Heart left ventricle (tissue), 16 donors: ENCODE data around the gene RPS15. TPM values are rescaled to one million over a fixed set of nuclear protein-coding genes. Genes with fewer than 3 reads are reported as not detected.

Experiments used
- ATAC-seq, 4 donors: fragments of 200-7000 bp; cut with Tn5 transposase; one replicate each; pipeline ENCODE4 v1.9.1; 2020 to 2022; ENCODE audit warnings: moderate library complexity in 4 of 4, mild to moderate bottlenecking in 3 of 4, moderate number of reproducible peaks in 1 of 4
- DNase-seq, 5 donors: peaks; one replicate each; pipeline ENCODE4 v3.0.0-alpha.2; 2020
- H3K27ac ChIP-seq, 12 donors: fragments of 200-600 bp; sonication (generic) in 4 of 12; one replicate each; pipeline versions ENCODE4 v1.5.0 to v1.8.0; 2016 to 2022; ENCODE audit warnings: mild to moderate bottlenecking in 2 of 12
- H3K27me3 ChIP-seq, 9 donors: fragments of 200-600 bp; sonication (generic) in 2 of 9; one replicate each; pipeline versions ENCODE4 v1.5.1 to v1.8.0; 2016 to 2022; ENCODE audit warnings: mild to moderate bottlenecking in 3 of 9
- H3K36me3 ChIP-seq, 9 donors: fragments of 200-600 bp; sonication (generic) in 2 of 9; one replicate each; pipeline versions ENCODE4 v1.5.0 to v1.8.0; 2018 to 2022; ENCODE audit warnings: mild to moderate bottlenecking in 2 of 9
- H3K4me1 ChIP-seq, 12 donors: fragments of 200-600 bp; sonication (generic) in 4 of 12; one replicate each; pipeline versions ENCODE4 v1.5.0 to v1.8.0; 2016 to 2022; ENCODE audit warnings: mild to moderate bottlenecking in 3 of 12
- H3K4me3 ChIP-seq, 12 donors: fragments of 200-600 bp; sonication (generic) in 4 of 12; one replicate each; pipeline versions ENCODE4 v1.5.0 to v1.8.0; 2017 to 2022; ENCODE audit warnings: mild to moderate bottlenecking in 9 of 12, moderate library complexity in 4 of 12
- H3K9me3 ChIP-seq, 12 donors: fragments of 200-600 bp; sonication (generic) in 4 of 12; one replicate each; pipeline versions ENCODE4 v1.5.0 to v1.8.0; 2016 to 2022; ENCODE audit warnings: mild to moderate bottlenecking in 1 of 12
- POLR2A ChIP-seq, 2 donors: fragments of 450-650 bp; IDR thresholded peaks; one replicate each; pipeline ENCODE4 v1.6.1; 2017; ENCODE audit warnings: antibody characterized with exemption in 2 of 2, mild to moderate bottlenecking in 2 of 2, moderate library complexity in 2 of 2
- WGBS, 4 donors: extraction: QIAGEN DNeasy Blood & Tissue Kit in 2 of 4; methylation state at CpG; one replicate each; pipeline versions ENCODE4 v1.1.5 to v1.1.7; 2013 to 2018; 5-methylcytosine and 5-hydroxymethylcytosine counted together
- intact Hi-C, 10 donors: fragments of 100-400 bp; cut with DNase I; formaldehyde crosslinking; loops; one replicate each; pipeline versions ENCODE4 v1.11.1 to v1.14.2; 2022
- polyA plus RNA-seq, 2 donors: library from polyadenylated mRNA; stranded (reverse); fragments of 200-250 nt; gene quantifications; one replicate each; pipeline ENCODE4 v1.2.3, GENCODE V29; 2013
- total RNA-seq, 9 donors: library from RNA; depleted of rRNA in 2 of 9; stranded (reverse); fragments of >200 nt in 2 of 9; fragmentation: NEBNext Ultra II Directional in 3 of 9; extraction: Animal tissue kit (Norgen Biotek cat#: 25700) in 3 of 9; gene quantifications; one replicate each; pipeline versions ENCODE4 v1.1.0 to v1.2.4, GENCODE V29; 2016 to 2023
- TF ChIP-seq, protein P1 (sequence below), 12 donors: fragments of 200-600 bp; sonication (generic) in 4 of 12; IDR thresholded peaks; one replicate each; pipeline versions ENCODE4 v1.5.0 to v1.8.0; 2018 to 2022; ENCODE audit warnings: antibody characterized with exemption in 12 of 12, mild to moderate bottlenecking in 5 of 12
- donor health status: ischemic (EF 13 %, LVEDD 7.1; RV severe dilation, severe dysfunction).
- donor health status: healthy with polysubstance abuse.
- donor health status: DM: no; HTN: yes; CAD: no.
- donor health status: DM: no; HTN: no; CAD: no.
- donor health status: ischemic (EF 25% LVEDD 6.9; RV normal size, moderate dysfunction).
- donor health status: ischemic (EF 25% LVEDD 5.7; RV mildly dilated, moderate dysfunction).
- donor health status: healthy.
- donor health status: DM: yes; HTN: yes; CAD: no.
- donor health status: ischemic (EF 35%, LVEDD 5.7; RV mildly dilated, moderate dysfunction).
- donor health status: nonischemic (EF 11% LVEDD 7.7; RV severe dilation, severe dysfunction).
- donor health status: DM: yes; HTN: yes; CAD: no.
- donor health status: PGD.
- donor health status: ischemic (EF 29% LVEDD 5.4; RV normal size, mild dysfunction).
- donor health status: nonischemic (EF 23%, LVEDD 6.1; RV moderate dilation, normal function).

RPS15 gene
- total and polyA plus RNA-seq, 11 donors, result 468 to 2,683 (median 679) TPM

DNA sequence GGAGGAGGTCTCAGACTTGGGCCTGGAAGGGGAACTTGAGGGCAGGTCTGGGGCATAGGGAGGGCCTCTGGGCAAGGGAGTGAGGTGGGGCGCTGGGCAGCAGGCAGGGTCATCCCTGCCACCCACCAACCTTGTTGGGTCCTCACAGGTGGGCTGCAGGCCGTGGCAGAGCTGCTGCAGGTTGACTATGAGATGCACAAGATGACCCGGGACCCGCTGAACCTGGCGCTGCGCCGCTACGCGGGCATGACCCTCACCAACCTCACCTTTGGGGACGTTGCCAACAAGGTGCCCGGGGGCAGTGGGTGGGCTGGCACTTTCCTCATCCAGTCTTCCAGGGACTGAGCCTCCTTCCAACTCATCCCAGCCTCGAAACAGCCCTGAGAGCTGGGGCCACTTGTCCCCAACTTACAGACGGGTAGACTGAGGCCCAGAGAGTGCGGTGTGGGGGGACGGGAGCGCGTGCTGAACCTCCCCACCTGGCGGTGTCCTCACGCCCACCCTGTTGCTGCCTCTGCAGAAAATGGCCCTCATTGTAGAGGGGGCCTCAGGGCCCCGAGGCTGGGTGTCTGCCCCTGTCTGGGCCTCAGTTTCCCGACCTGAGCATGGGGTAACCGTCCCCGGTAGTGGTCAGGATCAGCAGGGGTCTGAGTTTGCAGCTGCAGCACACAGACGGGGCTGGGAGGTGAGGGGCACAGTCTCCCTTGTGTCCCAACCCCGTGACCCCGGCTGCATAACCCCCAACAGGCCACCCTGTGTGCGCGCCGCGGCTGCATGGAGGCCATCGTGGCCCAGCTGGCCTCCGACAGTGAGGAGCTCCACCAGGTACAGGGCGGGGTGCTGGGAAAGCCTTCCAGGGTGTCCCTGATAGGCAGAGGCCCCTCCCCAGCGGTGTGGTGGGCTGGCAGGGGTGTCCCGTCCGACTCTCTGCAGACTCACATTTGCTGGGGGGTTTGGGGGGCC, 22.1 kb downstream of the RPS15 start:
- intact Hi-C loops, result no loop called here
- TF ChIP-seq, protein P1, sequence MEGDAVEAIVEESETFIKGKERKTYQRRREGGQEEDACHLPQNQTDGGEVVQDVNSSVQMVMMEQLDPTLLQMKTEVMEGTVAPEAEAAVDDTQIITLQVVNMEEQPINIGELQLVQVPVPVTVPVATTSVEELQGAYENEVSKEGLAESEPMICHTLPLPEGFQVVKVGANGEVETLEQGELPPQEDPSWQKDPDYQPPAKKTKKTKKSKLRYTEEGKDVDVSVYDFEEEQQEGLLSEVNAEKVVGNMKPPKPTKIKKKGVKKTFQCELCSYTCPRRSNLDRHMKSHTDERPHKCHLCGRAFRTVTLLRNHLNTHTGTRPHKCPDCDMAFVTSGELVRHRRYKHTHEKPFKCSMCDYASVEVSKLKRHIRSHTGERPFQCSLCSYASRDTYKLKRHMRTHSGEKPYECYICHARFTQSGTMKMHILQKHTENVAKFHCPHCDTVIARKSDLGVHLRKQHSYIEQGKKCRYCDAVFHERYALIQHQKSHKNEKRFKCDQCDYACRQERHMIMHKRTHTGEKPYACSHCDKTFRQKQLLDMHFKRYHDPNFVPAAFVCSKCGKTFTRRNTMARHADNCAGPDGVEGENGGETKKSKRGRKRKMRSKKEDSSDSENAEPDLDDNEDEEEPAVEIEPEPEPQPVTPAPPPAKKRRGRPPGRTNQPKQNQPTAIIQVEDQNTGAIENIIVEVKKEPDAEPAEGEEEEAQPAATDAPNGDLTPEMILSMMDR (IDR thresholded peaks at IDR 0.05), result no peak
- TF ChIP-seq POLR2A (IDR thresholded peaks at IDR 0.05), result no peak
- WGBS, 4 donors, result 91 to 96% (median 93%) methylated on average over 25 to 36 of the region's 36 CpGs
- Histone ChIP-seq H3K4me3 (no peak overlapping the region), H3K9me3 (no peaks in the 10 kb centered on the region), H3K27me3 (peaks cover 14 to 57% (median 21%) of the 10 kb centered on the region in 9 donors), H3K4me1 (peaks cover 0 to 24% (median 12%) of the 10 kb centered on the region in 12 donors), H3K36me3 (peaks cover 0 to 13% (median 0%) of the 10 kb centered on the region in 9 donors), H3K27ac (no peak overlapping the region)
- DNase-seq (no peak), ATAC-seq (no peak)

- ATAC-seq (no peak), DNase-seq (peak in 1 of 5 donors; percentile 58)
- peaks cover 0 to 13% (median 0%) of the 10 kb centered on the region in 9 donors for H3K36me3 ChIP-seq
- H3K27ac ChIP-seq, result no peak overlapping the region
- H3K27me3 ChIP-seq, result peaks cover 8 to 57% (median 17%) of the 10 kb centered on the region in 9 donors
- peaks cover 0 to 24% (median 19%) of the 10 kb centered on the region in 12 donors for H3K4me1 ChIP-seq
- H3K9me3 ChIP-seq, result no peaks in the 10 kb centered on the region
- no peak overlapping the region for H3K4me3 ChIP-seq
- intact Hi-C loops, result no loop called here
- WGBS, 4 donors, result 90 to 95% (median 94%) methylated on average over 24 of the region's 24 CpGs
- TF ChIP-seq, protein P1 (IDR thresholded peaks at IDR 0.05), result no peak
- no peak for TF ChIP-seq POLR2A (IDR thresholded peaks at IDR 0.05)
These were observed 23.7 kb downstream of the RPS15 start for GRCh38 chr19:1461862-1462261.

DNA sequence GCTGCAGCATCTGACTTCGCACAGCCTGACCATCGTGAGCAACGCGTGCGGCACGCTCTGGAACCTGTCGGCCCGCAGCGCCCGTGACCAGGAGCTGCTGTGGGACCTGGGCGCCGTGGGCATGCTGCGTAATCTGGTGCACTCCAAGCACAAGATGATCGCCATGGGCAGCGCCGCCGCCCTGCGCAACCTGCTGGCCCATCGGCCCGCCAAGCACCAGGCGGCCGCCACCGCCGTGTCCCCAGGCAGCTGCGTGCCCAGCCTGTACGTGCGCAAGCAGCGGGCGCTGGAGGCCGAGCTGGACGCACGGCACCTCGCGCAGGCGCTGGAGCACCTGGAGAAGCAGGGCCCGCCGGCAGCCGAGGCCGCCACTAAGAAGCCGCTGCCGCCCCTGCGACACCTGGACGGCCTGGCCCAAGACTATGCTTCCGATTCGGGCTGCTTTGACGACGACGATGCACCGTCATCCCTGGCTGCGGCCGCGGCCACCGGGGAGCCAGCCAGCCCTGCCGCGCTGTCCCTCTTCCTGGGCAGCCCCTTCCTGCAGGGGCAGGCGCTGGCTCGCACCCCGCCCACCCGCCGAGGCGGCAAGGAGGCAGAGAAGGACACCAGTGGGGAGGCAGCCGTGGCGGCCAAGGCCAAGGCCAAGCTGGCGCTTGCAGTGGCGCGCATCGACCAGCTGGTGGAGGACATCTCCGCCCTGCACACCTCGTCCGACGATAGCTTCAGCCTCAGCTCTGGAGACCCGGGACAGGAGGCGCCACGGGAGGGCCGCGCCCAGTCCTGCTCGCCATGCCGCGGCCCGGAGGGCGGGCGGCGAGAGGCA, 27.2 kb downstream of the RPS15 start:
- TF ChIP-seq POLR2A (IDR thresholded peaks at IDR 0.05), result no peak
- TF ChIP-seq, protein P1 (IDR thresholded peaks at IDR 0.05), result peak; percentile 28 to 61 (median 46)
- ATAC-seq (peak in 3 of 4 donors; percentile 45 to 72 (median 48)), DNase-seq (peak in 2 of 5 donors; percentile 39 to 67)

More for the DNA sequence above, 27.2 kb downstream of the RPS15 start:
- 26 to 62% (median 40%) methylated on average over 33 to 83 of the region's 83 CpGs for WGBS, 4 donors
- H3K36me3 ChIP-seq, result peaks cover 0 to 9% (median 0%) of the 10 kb centered on the region in 9 donors
- peak overlapping the region in 6 of 12 donors; percentile 5 to 29 (median 13) for H3K4me3 ChIP-seq
- intact Hi-C loops, result no loop called here
- H3K27me3 ChIP-seq, result peaks cover 29 to 61% (median 44%) of the 10 kb centered on the region in 9 donors
- peaks cover 12 to 55% (median 43%) of the 10 kb centered on the region in 12 donors for H3K4me1 ChIP-seq
- H3K9me3 ChIP-seq, result no peaks in the 10 kb centered on the region
- H3K27ac ChIP-seq, result no peak overlapping the region
